Dedifferentiated amniotic fluid mesenchymal stem cell (primary cell): ENCODE results near the gene CMTM4.
"Not testable (repeated sequence)": the region's sequence is repeated elsewhere in the genome, so short reads cannot be mapped to it uniquely, and the experiment has no call there.

Experiments used
- DNase-seq: peaks from one replicate; pipeline ENCODE4 v3.0.0-alpha.2; 2016; ENCODE audit errors: extremely low spot score

CMTM4 gene

DNA sequence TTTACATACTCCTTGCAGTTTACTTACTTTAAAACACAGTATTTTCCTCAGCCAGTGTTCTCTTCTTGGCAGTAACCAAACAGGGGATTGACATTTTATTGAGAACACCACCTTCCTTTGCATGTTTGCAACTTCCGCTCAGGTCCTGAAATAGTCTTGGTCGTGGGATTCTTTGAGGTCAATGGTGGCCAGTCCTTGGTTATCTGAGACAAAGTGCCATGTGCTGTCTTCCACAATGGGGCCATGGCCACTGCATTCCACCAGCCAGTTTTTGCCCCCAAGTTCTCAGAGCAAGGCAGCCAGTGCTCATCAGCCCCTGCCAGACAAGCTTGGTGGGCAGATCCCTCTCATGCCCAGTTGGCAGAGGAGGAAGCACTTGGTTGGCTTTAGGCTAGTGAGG, 22.9 kb downstream of the CMTM4 start:
- DNase-seq, result no peak

DNA sequence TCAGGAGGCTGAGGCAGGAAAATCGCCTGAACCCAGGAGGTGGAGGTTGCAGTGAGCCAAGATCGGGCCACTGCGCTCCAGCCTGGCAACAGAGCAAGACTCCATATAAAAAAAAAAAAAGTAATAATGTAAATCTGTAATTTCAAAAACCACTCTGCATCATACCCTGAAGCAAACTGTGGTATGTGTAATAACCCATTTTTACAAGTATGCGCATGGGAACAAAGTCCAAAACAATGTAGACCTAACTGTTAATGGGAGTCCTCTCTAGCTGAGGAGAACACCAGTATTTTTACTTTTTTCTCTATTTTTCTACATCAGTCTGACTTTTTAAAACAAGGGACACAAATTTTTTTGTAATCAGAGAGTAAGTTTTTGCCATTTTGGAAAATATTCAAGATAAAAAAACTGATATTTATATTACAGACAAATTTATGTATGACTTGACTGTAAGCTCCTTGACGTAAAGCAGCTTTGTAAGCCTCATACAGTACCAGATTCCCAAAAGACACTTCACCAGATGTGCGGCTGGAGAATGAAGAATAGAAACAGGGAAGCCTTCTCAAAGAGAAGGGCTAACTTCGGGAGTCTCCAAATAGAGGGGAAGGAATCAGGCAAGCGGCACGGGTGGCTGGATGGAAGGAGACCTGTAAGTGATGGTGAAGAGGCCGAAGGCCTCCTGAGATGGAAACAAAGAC, 25.7 kb downstream of the CMTM4 start:
- no peak for DNase-seq

DNA sequence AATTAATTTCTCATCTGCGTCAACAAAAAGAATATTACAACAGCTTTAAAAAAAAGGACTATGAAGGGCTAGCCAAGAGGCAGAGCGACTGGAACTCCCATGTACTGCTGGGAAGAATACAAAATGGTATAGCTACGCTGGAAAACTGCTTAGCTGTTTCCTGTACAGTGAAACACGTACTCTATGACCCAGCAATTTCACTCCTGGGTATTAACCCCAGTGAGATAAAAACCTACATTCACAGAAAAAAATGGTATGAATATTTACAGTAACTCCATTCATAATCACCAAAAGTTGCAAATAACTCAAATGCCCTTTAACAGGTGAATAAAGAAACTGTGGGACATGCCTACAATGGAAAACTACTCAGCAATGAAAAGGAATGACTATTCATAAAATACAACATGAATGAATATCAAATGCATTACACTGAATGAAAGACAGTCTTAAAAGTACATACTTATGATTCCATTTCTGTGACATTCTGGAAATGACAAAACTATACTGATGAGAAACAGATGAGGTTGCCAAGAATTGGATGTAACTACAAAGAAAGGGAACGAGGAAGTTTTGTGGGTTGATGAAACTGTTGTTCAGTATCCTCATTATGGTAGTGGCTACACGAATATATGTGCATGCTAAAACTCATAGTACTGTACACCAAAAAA, 27.6 kb downstream of the CMTM4 start:
- DNase-seq, result peak; percentile 68

DNA sequence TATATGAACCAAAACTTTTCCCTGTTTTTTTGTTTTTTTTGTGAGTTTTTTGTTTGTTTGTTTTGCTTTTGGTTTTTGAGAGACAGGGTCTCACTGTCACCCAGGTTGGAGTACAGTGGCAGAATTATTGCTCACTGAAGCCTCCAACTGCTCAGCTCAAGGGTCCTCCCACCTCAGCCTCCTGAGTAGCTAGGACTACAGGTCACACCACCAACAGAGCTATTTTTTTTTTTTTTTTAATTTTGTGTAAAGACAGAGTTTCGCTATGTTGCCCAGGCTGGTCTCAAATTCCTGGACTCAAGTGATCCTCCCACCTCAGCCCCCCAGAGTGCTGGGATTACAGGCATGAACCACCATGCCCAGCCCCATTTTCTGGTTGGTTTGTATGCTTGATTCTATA, 28.6 kb downstream of the CMTM4 start:
- DNase-seq, result no peak

DNA sequence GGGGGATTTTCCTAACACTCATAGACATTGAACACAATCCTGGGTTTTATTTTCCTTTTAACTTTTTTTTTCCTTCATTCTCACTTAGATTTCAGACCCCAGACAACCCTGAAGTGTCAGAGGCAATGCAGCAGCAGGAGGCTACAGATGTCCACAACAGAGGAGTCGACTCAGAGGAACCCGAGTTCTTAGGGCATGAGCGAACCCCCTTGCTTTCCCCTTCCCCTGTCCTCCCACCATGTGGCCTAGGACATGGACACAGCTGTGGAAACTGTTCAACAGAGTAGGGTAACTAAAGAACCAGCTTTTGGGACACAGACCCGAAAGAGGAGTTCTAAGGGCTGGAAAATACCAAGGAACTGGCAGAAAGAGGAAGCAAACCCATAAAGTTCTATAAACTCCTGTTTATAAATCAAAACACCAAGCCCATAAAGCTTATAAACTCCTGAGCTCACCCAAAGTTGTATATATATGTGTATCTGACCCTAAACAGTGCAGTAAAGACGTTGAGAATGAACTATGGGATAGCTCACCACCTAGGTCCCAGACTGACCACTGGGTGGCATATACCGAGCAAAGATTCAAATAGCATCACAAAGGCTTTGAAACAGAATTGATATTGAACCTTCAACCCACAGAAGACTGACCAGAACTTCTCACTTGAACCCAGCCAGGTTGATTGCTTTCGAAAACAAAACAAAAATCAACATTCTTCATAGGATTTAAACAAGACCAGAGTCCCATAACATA, 33.9 kb downstream of the CMTM4 start:
- peak; percentile 35 for DNase-seq

DNA sequence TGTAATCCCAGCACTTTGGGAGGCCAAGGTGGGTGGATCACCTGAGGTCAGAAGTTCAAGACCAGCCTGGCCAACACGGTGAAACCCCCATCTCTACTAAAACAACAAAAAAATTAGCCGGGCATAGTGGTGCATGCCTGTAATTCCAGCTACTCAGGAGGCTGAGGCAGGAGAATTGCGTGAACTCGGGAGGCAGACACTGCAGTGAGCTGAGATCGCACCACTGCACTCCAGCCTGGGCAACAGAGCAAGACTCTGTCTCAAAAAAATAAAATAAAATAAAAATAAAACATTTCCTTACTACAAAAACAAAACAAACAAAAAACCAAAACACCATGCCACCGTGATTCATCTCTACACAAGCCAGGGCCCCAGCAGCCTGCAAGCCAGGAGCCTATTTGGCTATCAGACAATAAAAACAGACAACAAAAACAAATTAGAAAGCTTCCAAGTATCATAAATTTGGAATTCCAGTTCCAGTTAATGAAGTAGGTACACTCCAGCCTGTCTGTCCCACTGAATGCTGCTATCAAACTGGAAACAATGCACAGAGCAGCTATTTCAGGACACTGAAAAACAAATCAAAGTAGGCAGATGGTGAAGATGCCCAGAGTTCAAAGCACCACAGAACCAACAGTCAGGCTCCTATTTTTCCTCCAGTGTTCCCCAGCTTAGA, 34.7 kb downstream of the CMTM4 start:
- not testable (repeated sequence) for DNase-seq

DNA sequence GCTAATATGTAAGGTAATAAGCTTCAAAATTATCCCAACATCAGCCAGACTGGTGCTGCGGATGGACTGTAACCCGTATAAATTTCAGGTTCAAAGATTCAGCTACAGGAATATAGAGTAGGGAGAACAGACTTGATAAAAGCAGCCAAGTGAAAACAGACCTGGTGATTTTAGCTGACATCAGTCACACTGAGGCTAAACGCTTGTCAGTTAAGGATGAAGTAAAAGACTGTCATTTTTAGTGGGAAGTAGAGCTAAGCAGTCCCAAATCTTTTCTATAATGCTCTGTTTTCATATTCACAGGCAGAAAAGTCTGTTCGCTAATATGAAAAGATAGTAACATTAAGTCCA, 35.4 kb downstream of the CMTM4 start:
- DNase-seq, result no peak

DNA sequence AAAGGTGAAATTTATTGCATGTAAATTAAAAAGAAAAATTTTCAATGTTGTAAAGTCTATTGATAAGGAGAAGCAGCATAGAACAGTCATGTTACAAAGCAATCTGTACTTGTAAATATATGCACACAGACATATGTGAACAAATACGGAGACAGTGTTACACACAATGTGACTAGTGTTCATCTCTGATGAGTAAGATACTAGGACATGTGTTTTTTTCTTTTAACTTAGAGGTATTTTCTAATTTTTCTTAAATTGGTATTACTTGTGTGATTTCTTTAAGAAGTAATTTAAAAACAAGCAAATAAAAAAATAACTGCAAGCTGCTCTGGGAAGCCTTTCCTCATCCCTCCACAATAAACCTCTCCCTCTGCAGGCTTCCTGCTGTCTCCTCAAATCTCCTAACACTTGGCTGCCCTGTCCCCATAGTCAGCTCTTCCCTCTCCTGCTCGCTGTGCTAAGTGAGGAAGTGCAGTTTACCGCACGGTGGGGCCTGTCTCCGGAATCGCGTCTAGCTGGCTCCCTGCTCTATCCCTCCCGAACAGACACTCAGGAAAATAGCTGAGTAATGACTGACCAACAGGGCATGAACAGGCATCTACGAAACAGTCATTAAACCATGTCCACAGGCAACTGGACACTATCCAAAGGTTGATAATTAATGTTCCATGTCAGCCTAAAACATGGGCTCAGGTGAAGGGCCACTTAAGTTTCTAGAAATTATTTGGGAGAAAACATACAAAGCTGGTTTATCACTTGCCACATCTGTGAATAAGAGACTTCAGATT, 35.9 kb downstream of the CMTM4 start:
- DNase-seq, result peak; percentile 84

DNA sequence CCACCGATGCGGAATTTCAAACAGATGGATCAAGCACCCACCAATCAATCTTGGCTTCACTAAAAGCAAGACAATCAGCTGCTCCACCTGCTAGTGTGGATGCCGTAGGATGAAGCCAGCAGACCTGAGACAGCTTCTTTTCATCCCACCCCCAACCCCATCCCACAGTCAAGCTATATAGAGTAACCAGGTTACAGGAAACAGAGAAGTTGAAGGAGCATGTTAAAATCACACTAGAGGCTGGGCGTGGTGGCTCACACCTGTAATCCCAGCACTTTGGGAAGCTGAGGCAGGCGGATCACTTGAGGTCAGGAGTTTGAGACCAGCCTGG, 37.7 kb downstream of the CMTM4 start:
- no peak for DNase-seq

DNA sequence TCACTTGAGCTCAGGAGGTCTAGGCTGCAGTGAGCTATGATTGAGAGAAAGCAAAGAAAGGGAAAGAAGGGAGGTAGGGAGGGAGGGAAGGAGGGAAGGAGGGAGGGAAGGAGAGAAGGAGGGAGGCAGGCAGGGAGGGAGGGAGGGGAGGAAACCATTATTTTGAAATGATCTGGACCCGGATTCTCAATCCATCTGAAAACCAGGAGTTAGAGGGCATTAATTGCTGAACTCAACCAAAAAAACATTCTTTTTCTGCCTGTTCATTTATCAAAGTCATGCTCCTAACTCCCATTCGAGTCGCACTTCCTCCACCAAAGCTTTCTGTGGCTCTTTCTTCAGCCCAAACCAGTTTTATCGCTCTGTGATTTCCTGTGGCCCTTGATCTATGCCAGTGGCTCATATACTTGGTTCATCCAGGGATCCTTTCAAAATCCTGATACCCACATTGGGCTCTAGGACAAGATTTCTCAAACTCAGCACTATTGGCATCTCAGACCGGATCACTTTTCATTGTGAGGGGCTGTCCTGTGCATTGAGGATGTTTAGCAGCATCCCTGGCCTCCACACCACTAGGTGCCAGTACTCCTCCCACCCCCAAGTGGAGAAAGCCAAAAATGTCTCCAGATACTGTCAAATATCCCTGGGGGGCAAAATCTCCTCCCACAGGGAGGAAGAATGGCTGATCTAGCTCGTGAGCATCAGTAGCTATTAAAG, 38.2 kb downstream of the CMTM4 start:
- DNase-seq, result no peak

DNA sequence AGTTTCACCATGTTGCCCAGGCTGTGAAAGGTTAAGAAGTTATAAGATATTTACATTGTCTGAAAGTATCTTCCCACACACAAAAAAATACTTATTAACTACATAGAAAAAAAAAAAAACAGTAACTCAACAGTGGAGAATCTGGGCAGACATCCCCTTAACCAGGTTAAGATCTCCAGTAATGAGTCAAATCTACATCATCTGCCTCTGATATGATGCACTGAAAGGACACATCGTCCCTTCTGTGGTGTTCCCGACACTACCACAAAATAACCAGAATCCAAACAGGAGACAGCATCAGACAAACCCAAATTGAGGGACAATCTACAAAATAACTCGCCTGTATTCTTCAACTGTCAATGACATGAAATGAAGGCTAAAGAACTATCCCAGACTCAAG, 40.0 kb downstream of the CMTM4 start:
- no peak for DNase-seq

DNA sequence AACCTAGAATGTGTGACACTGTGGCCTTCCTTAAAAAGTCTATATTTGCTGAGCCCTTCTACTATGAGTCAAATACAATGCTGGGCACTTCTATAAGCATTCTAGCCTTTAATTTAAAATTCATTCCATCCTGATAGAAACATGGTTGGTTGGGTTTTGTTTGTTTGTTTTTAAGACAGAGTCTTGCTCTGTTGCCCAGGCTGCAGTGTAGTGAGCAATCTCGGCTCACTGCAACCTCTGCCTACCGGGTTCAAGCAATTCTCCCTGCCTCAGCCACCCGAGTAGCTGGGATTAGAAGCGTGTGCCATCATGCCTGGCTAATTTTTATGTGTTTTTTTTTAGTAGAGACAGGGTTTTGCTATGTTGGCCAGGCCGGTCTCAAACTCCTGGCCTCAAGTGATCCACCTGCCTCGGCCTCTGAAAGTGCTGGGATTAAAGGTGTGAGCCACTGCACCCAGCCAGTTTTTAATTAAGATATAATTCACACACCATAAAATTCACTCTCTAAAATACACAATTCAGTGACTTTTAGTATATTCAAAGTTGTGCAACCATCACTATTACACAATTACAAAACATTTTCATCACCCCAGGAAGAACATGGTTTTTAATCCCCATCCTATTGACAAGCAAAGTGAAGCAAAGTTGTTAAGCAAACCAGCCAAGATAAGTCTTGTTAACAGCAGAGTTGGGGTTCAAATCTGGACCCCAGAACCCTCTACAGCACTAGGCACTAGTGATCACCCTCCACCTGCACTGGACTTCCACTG, 42.8 kb downstream of the CMTM4 start:
- no peak for DNase-seq

DNA sequence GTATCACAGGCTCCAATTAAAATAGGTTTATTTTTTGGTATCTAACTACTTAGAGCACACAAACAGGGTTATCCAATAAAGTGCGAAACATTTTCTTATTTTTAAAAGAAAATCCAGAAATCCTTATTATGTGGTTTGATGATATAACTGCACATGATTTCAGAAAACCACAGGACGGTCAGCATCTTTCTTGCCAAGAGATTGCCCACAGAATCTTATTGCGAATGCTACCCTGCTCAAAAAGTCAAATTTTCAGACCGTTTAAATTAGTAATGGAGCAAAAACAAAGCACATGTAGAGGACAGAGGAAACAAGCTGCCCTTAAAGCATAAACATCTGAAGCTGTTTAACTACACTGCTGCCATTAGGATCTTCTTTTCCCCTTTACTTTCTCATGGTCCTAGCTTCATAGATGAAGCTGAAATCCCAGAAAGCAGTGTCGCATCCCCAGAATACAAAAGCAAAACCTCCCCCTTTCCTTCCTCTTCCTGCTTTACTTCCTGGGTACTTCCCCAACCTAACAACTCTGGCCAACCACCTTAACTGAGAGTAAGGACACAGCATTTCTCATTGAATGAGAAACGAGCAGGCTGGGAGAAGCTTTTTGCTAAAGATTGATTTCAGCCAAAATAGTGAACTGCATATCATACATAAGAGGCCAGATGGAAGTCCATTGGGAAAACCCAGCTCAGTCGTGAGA, 43.7 kb downstream of the CMTM4 start:
- no peak for DNase-seq

DNA sequence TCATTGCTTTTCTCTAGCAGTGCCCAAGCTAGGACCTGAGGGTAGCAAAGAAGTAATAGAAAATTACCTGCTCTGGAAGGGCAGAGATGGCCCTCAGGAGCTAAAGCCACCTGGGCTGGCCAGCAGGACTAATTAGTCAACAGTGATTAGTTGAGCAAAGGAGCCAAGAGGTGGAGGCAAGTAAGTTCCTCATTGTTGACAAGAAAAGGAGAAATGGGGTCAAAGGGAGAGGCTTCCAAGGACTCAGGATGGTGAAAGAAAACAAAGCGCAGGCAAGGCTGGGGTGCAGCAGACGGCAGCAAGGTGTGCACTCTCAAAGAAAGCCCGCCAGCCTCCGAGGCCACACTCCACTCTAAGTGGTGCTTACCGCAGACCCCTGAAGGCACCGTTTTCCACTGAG, 44.6 kb downstream of the CMTM4 start:
- no peak for DNase-seq

DNA sequence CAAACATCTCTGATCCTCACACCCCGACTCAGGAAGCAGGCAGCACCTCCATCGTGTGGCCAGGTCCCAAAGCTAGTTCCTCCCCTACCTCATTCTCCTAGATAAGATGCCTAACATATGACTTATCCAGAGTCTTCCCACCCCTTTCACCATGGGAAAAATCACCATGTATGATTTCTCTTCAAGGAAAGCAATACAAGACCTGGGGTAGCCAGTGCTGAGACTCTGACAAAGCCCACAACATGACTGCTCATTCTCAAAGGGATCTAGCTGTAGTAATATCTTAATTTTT, 45.1 kb downstream of the CMTM4 start:
- DNase-seq, result no peak

DNA sequence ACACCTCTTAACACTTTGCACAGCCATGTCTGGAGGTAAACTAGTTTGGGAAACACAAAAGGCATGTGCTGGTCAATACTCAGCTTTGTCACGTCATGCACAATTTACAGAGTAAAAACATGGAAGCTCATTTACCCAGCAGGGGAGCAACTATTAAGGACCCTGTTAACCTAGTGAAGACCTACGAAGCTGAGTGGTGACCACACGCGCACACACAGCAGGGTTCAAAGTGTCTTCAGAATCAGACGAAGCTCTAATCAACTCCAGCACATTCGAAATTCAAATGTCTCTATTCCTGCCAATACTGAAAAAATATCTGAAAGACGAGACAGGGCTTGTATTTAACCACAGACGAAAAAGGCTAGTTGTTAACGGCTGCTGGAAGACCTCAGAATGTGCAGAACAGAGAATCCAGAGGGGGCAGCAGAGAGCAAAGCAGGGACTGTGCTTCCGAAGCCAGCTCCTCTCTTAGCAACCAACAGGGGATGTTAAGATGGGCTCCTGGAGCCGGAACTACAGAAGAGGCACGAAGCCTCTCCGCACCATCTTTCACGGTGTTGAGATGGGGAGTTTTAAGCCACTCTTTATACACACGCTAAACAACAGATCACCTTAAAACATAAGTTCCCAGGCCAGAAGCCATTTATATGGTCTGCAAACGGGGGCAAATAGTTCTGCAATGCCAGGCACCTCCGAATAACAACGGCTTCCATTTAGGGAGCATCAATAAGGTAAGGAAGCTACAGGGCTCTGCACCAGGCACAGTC, 45.7 kb downstream of the CMTM4 start:
- DNase-seq, result peak; percentile 83

DNA sequence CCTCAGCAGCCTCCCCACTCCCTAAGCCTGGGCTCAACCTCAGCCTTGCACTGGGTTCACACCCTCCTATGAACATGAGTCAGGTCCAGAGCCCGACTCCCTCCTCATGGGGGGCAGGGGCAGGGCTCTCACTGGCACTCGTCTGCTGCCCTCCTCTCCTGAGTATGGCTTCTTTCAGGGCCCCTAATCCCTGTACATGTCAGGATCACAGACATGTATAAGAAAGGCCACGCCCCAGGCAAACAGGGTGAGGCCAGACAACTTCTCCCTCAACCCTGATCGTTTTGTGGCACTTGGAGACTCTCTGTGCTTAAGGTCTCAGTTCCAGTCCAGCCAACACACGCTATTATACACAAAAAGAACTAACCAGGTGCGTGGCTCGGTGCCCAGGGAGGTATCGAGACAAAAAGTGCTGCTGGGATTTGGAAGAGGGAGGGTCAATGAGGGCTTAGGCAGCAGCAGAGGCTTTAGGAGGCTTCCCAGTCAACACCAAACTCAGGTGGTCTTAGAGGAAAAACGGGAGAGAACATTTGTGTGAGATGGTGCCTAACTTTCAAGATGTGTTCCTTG, 46.8 kb downstream of the CMTM4 start:
- DNase-seq, result no peak

DNA sequence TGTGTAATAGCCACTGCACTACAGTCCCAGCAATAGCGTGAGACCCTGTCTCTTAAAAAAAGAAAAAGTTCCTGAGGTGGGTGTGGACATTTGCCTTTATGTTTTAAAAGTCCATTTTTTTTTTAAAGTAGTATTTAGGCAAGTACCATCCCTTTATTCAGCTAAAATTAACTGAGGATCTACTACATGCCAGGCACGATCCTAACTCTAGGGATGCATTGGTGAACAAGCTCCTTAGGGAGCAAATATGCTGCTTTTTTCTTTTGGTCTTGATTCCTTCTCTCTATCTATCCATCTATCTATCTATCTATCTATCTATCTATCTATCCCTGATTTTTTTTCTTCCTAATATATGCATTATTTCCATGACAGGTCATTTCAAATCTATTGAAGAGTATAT, 47.4 kb downstream of the CMTM4 start:
- DNase-seq, result no peak

DNA sequence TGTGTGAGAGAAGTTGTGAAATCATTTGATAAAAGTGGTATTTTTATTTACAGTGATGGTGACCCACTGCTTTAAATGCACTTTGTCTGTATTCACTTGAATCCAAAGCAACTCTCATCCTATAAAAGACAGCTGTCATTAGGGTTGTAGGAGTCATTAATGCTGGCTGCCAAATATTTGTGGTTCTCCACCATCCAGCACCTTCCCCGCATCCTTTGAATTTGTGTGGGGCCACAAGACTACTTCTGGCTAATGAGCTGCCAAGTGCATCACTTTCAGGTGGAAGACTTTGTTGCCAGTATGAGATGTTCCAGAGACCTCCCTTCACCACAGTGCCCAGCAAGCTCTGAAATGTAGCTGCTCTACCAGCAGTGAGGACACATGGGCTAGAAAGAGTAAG, 48.7 kb downstream of the CMTM4 start:
- DNase-seq, result no peak
